Tibial artery (tissue), 4 donors: Measurements from ENCODE around the gene AP2M1.
A peak's percentile ranks its signal among the peaks of the same experiment; 100 is the strongest.

Experiments used
- DNase-seq, 2 donors: peaks; one replicate each; pipeline ENCODE4 v3.0.0-alpha.2; 2019
- H3K27ac ChIP-seq, 2 donors: fragments of 200-600 bp; sonication (generic) in 1 of 2; 1 replicate in 1 of 2; 2 replicates in 1 of 2; pipeline ENCODE4 v1.5.1; 2018 to 2019; ENCODE audit warnings: mild to moderate bottlenecking in 1 of 2
- H3K27me3 ChIP-seq, 2 donors: fragments of 200-600 bp; sonication (generic) in 1 of 2; one replicate each; pipeline versions ENCODE4 v1.5.1 to v1.6.0; 2016 to 2019
- H3K36me3 ChIP-seq, 3 donors: fragments of 200-600 bp; sonication (generic) in 2 of 3; one replicate each; pipeline ENCODE4 v1.5.1; 2016 to 2019; ENCODE audit warnings: mild to moderate bottlenecking in 2 of 3
- H3K4me1 ChIP-seq, 4 donors: fragments of 200-600 bp; sonication (generic) in 2 of 4; 1 replicate in 3 of 4; 2 replicates in 1 of 4; pipeline ENCODE4 v1.5.1; 2016 to 2019
- H3K4me3 ChIP-seq, 2 donors: fragments of 200-600 bp; sonication (generic) in 1 of 2; 1 replicate in 1 of 2; 2 replicates in 1 of 2; pipeline ENCODE4 v1.5.1; 2018 to 2019; ENCODE audit warnings: mild to moderate bottlenecking in 2 of 2
- H3K9me3 ChIP-seq, 3 donors: fragments of 200-600 bp; sonication (generic) in 1 of 3; one replicate each; pipeline ENCODE4 v1.5.1; 2016 to 2019
- intact Hi-C: fragments of 100-400 bp; cut with DNase I; formaldehyde crosslinking; loops from one replicate; pipeline ENCODE4 v1.15.0; 2023; ENCODE audit warnings: low total_unique reads
- TF ChIP-seq, protein P1 (sequence below), 2 experiments: fragments of 200-600 bp in 1 of 2; fragments of 450-650 bp in 1 of 2; IDR thresholded peaks; one replicate each; pipeline ENCODE4 v1.5.1; 2017 to 2019; ENCODE audit warnings: antibody characterized with exemption in 2 of 2, mild to moderate bottlenecking in 1 of 2, moderate library complexity in 1 of 2

The AP2M1 gene

GRCh38 chr3:184230603-184231528 is 56.2 kb downstream of the AP2M1 start:
- Histone ChIP-seq H3K36me3 (no peaks in the 10 kb centered on the region), H3K9me3 (no peaks in the 10 kb centered on the region), H3K27ac (no peak overlapping the region), H3K4me1 (peaks cover 0 to 26% (median 23%) of the 10 kb centered on the region in 4 donors), H3K27me3 (peaks cover 8 to 75% of the 10 kb centered on the region in 2 donors), H3K4me3 (peak overlapping the region; percentile 34 to 63)
- TF ChIP-seq, protein P1, sequence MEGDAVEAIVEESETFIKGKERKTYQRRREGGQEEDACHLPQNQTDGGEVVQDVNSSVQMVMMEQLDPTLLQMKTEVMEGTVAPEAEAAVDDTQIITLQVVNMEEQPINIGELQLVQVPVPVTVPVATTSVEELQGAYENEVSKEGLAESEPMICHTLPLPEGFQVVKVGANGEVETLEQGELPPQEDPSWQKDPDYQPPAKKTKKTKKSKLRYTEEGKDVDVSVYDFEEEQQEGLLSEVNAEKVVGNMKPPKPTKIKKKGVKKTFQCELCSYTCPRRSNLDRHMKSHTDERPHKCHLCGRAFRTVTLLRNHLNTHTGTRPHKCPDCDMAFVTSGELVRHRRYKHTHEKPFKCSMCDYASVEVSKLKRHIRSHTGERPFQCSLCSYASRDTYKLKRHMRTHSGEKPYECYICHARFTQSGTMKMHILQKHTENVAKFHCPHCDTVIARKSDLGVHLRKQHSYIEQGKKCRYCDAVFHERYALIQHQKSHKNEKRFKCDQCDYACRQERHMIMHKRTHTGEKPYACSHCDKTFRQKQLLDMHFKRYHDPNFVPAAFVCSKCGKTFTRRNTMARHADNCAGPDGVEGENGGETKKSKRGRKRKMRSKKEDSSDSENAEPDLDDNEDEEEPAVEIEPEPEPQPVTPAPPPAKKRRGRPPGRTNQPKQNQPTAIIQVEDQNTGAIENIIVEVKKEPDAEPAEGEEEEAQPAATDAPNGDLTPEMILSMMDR (IDR thresholded peaks at IDR 0.05), result no peak
- DNase-seq, result no peak
- intact Hi-C loops, result no loop called here

DNA sequence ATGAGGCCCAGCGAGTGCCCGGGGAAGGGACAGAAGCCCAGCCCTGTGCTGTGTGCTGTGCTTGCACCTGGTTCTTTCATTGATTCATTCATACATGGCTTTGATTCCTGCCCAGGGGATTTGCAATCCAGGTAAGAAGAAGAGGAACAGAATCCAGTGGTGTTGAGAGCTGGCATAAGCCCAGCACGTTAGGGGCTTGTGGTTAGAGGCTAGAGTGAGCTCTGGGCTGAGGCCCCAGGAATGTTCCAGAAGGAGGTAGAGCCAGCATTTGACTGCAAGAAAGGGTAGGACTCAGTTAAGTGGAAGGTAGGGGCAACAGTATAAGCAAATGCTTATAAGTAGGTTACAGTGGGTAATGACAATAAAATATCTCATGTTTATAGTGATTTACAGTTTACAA is 57.0 kb downstream of the AP2M1 start:
- H3K4me1 ChIP-seq, result peaks cover 0 to 26% (median 23%) of the 10 kb centered on the region in 4 donors
- H3K36me3 ChIP-seq, result no peaks in the 10 kb centered on the region
- peaks cover 8 to 80% of the 10 kb centered on the region in 2 donors for H3K27me3 ChIP-seq
- TF ChIP-seq, protein P1 (IDR thresholded peaks at IDR 0.05), result no peak
- intact Hi-C loops, result no loop called here
- DNase-seq, result no peak
- no peak overlapping the region for H3K27ac ChIP-seq
- H3K4me3 ChIP-seq, result no peak overlapping the region
- H3K9me3 ChIP-seq, result no peaks in the 10 kb centered on the region

GRCh38 chr3:184233127-184233843 is 58.6 kb downstream of the AP2M1 start:
- peaks cover 8 to 74% of the 10 kb centered on the region in 2 donors for H3K27me3 ChIP-seq
- H3K9me3 ChIP-seq, result no peaks in the 10 kb centered on the region
- peaks cover 0 to 26% (median 23%) of the 10 kb centered on the region in 4 donors for H3K4me1 ChIP-seq
- H3K4me3 ChIP-seq, result no peak overlapping the region
- DNase-seq, result no peak
- H3K36me3 ChIP-seq, result no peaks in the 10 kb centered on the region
- H3K27ac ChIP-seq, result no peak overlapping the region
- TF ChIP-seq, protein P1 (IDR thresholded peaks at IDR 0.05), result no peak
- intact Hi-C loops, result no loop called here
